Measurements from ENCODE around the gene RPEL1. TPM values are rescaled to one million over a fixed set of nuclear protein-coding genes. Genes with fewer than 3 reads are reported as not detected.

The RPEL1 gene
- total and polyA plus RNA-seq, 2 experiments from 2014 or later, result 0.10 TPM; not detected in 1

DNA sequence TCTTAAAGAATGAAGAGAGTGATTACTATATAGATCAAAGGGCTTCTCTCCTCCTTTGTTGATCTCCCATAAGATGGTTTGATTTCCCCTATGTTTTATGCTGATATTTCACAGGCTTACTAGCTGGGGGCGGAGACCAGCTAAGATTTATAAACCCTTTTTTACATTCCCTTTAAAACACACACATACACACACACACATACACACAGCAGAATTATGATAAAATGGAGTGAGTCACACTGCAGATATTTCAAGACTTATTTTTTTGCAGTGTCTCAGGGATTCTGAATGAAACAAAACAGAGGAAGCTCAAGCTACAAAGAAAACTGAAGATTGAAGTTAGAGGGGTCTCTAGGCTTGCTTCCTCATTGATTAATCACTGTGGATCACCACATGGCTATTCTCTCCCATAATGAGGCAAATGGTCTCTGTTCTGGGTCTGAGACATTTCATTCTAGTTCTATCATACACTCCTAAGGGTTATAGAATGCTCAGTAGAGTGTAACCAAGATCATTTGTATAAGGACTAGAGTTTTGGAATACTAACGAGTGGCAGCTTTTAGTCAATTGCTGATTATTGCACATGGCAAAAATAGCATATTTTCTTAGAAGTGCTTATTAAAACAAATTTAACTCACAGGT, 49.8 kb downstream of the RPEL1 start:
- Histone ChIP-seq H3K4me3 (no peak overlapping the region), H3K36me3 (replicated peaks; ENCODE audit: insufficient read depth, low read depth) (no peaks in the 10 kb centered on the region), H3K4me1 (ENCODE audit: insufficient read depth) (no peaks in the 10 kb centered on the region), H4K20me1 (ENCODE audit: insufficient read depth, poor library complexity, severe bottlenecking) (no peaks in the 10 kb centered on the region), H2AFZ (no peak overlapping the region), H3K79me2 (no peaks in the 10 kb centered on the region), H3K27me3 (no peaks in the 10 kb centered on the region), H3K9me3 (ENCODE audit: low read depth) (no peaks in the 10 kb centered on the region), H3K4me2 (no peak overlapping the region), H3K27ac (no peak overlapping the region), H3K9me2 (replicated peaks; ENCODE audit: insufficient read depth) (no peaks in the 10 kb centered on the region)
- no peak for TF ChIP-seq EZH2phosphoT487 (IDR thresholded peaks at IDR 0.05; ENCODE audit: low read depth, severe bottlenecking, unreplicated experiment)
- TF ChIP-seq CTCF (IDR thresholded peaks at IDR 0.05; ENCODE audit: poor library complexity), result no peak
- TF ChIP-seq EZH2 (IDR thresholded peaks at IDR 0.05; ENCODE audit: borderline replicate concordance), result no peak
- DNase-seq (ENCODE audit: low spot score), result peak; percentile 23
- 90% methylated on average over 2 of the region's 2 CpGs for WGBS (ENCODE audit: low lambda C conversion rate, missing lambda C conversion rate)

Other genes starting within 250 kb of the RPEL1 start
- 50.7 and 58.7 TPM in 2 replicates for gene NT5C2, start 52.6 kb upstream of the RPEL1 start, total RNA-seq
- gene NT5C2, start 52.6 kb upstream of the RPEL1 start, polyA plus RNA-seq, result 49.2 and 52.0 TPM in 2 replicates
- 0.16 and 0.93 TPM in 2 replicates for gene INA, start 31.3 kb downstream of the RPEL1 start, total RNA-seq
- gene INA, start 31.3 kb downstream of the RPEL1 start, polyA plus RNA-seq, result 0.71 TPM in 1 of 2 replicates, not detected in the other
- gene PCGF6, start 105.3 kb downstream of the RPEL1 start, total RNA-seq, result 9.0 and 12.6 TPM in 2 replicates
- gene PCGF6, start 105.3 kb downstream of the RPEL1 start, polyA plus RNA-seq, result 5.7 and 7.7 TPM in 2 replicates
- 6.6 and 6.9 TPM in 2 replicates for gene TAF5, start 122.1 kb downstream of the RPEL1 start, total RNA-seq
- gene TAF5, start 122.1 kb downstream of the RPEL1 start, polyA plus RNA-seq, result 5.3 and 5.4 TPM in 2 replicates
- gene ATP5MK, start 150.6 kb downstream of the RPEL1 start, total RNA-seq, result 408 and 516 TPM in 2 replicates
- 617 and 647 TPM in 2 replicates for gene ATP5MK, start 150.6 kb downstream of the RPEL1 start, polyA plus RNA-seq
- 15.5 and 17.3 TPM in 2 replicates for gene PDCD11, start 150.7 kb downstream of the RPEL1 start, total RNA-seq
- 9.9 and 14.8 TPM in 2 replicates for gene PDCD11, start 150.7 kb downstream of the RPEL1 start, polyA plus RNA-seq
- gene CALHM2, start 206.5 kb downstream of the RPEL1 start, total RNA-seq, result 2.1 and 3.2 TPM in 2 replicates
- gene CALHM2, start 206.5 kb downstream of the RPEL1 start, polyA plus RNA-seq, result 5.5 and 7.9 TPM in 2 replicates
- gene CALHM1, start 213.0 kb downstream of the RPEL1 start, total RNA-seq, result not detected in 2 replicates
- gene CALHM1, start 213.0 kb downstream of the RPEL1 start, polyA plus RNA-seq, result 0.11 TPM in 1 of 2 replicates, not detected in the other
- gene CALHM3, start 233.4 kb downstream of the RPEL1 start, total RNA-seq, result not detected in 2 replicates
- gene CALHM3, start 233.4 kb downstream of the RPEL1 start, polyA plus RNA-seq, result not detected in 2 replicates
- 3.6 and 4.6 TPM in 2 replicates for gene NEURL1, start 247.8 kb downstream of the RPEL1 start, total RNA-seq
- 2.3 and 4.2 TPM in 2 replicates for gene NEURL1, start 247.8 kb downstream of the RPEL1 start, polyA plus RNA-seq